AG08396 (cell line): ENCODE measurements around the gene SKIDA1.
"Not testable (repeated sequence)": the region's sequence is repeated elsewhere in the genome, so short reads cannot be mapped to it uniquely, and the experiment has no call there.

Experiments used
- DNase-seq: peaks from one replicate; pipeline ENCODE4 v3.0.0; 2012; ENCODE audit warnings: low spot score, mixed read lengths

The SKIDA1 gene

GRCh38 chr10:21525367-21526187, at the start of gene SKIDA1:
TSS of gene SKIDA1 (minus strand) at chr10:21525682. CDS start at chr10:21517822, 7,860 bp downstream.
- DNase-seq, result peak; percentile 82

- not testable (repeated sequence) for DNase-seq
These were observed 49.0 kb upstream of the SKIDA1 start for GRCh38 chr10:21574514-21574913.

GRCh38 chr10:21572578-21572977, 47.1 kb upstream of the SKIDA1 start:
- no peak for DNase-seq

DNA sequence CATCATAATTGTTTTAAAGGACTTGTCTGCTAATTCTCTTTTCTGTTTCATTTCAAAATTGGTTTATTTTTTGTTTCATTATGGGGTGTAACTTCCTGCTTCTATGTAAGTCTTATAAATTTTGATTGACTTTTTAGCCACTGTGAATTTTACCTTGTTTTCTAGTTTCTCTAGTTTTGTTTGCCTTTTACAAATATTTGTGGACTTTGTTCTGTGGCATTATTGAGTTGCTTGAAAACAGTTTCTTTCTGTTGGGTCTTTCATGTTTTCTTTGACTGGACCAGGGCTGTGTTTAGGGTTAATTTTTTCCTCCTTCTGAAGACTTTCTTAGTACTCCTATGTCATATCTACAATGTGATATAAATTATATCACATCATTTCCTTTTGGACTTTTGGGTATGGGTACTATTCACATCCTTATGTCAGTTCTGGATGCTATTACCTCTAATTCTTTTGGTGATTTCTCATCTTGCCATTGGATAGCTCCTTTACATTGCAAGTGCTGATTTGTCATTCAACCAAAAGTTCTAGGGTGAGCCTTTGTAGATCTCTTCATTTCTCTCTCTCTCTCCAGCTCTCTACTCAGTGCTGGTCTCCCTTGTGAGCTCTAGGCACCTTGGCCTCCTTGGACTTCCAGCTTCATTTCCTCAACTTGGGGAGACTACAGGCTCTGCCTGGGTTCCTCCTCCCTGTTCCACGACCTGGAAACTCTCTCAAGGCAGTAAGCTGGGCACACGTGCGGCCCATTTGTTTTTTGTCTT, 45.5 kb upstream of the SKIDA1 start:
- DNase-seq, result no peak

- not testable (repeated sequence) for DNase-seq
These were observed 33.5 kb upstream of the SKIDA1 start for GRCh38 chr10:21558984-21559383.

DNA sequence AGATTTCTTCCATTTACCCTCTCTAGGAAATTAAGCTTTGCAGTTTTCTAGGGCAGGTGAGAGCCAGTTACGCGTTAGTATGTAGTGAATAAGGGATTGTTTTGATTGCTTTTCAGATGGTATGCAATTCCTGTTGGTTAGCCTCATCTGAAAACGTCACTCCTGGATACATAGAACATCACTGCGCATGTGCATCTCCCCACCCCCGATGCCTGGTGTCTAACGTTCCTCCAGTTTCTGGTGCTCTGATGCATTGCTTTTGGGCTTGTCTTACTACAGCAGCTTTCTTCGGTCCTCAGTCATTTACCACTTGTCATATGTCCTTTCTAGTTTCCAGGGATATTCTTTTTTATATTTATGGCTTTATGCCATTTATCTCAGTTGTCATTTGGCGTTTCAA, 31.0 kb upstream of the SKIDA1 start:
- DNase-seq, result no peak

DNA sequence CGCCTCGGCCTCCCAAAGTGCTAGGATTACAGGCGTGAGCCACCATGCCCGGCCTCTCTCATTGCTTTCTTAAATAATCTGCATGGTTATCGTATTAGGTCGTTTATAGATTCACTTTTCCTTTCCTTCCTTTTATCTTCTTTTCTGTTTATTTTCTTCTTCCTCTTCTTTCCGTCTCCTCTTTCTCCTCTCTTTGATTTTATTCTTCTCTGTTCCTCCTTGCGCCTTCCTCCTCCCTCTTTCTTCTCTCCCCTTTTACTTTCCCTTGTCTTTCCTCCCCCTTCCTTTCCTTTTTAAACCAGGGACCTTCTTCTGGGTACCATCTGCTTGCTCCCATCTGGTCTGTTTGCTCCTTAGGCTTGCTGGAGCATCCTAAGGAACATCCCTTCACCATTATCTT, 27.2 kb upstream of the SKIDA1 start:
- DNase-seq, result no peak

- no peak for DNase-seq
These were observed 21.8 kb upstream of the SKIDA1 start for GRCh38 chr10:21547246-21547645.

- DNase-seq, result not testable (repeated sequence)
These were observed 15.2 kb upstream of the SKIDA1 start for GRCh38 chr10:21540701-21541100.

DNA sequence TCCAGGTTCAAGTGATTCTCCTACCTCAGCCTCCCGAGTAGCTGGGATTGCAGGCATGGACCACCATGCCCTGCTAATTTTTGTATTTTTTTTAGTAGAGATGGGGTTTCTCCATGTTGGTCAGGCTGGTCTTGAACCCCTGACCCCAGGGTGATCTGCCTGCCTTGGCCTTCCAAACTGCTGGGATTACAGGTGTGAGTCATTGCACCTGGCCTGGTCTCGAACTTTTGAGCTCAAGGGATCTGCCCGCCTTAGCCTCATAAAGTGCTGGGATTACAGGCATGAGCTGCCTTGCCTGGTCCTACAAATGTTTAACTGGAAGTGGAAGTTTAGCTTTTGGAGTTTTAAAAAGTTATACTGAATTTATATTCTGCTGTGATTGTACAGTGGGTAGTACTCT, 11.4 kb upstream of the SKIDA1 start:
- no peak for DNase-seq

- DNase-seq, result not testable (repeated sequence)
These were observed 10.5 kb upstream of the SKIDA1 start for GRCh38 chr10:21535976-21536375.

DNA sequence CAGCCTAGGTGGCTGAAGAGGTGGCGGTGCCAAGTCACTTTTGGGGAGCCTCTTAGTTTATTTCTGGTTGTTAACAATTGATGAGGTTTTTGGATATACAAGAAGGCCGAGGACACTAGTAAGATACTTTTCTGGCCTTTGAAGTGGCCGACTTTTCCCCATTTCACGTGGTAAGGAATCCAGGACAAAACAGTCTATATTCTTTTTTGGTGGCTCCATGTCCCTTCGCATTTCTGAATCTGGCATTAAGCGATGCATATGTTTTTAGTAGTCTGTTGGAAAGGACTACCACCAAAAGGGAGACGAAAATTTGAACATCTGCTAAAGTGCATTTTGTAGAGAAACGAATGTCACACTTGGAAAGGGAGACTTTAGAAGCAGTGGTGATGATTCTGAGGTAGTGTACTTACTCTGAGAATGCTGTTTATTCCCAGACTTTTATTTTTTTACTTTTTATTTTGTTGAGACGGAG, 10.0 kb upstream of the SKIDA1 start:
- DNase-seq, result no peak

- peak; percentile 54 for DNase-seq
These were observed 9.4 kb upstream of the SKIDA1 start for GRCh38 chr10:21534604-21535493.

DNA sequence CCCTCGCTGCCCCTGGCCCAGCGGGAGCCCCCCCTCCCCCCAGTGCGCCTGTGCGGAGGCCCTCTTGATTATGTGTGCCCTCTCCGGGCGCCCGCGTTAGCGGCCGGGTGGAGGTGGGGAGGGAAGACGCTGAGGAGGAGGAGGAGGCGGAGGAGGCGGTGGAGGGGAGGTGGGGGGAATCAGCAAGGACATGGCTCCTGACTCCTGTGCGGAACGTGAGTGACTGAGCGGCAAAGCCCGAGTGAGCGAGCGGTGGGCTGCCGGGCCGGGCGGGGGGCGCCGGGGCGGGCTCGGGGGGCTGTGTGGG, 8.8 kb upstream of the SKIDA1 start:
- no peak for DNase-seq

- peak; percentile 95 for DNase-seq
These were observed 8.2 kb upstream of the SKIDA1 start, which contains the start of gene MLLT10 for GRCh38 chr10:21533467-21534279. TSS of gene MLLT10 (plus strand) at chr10:21534232. CDS start at chr10:21534645, 413 bp downstream.

GRCh38 chr10:21532694-21533466, 7.4 kb upstream of the SKIDA1 start:
- DNase-seq, result no peak

GRCh38 chr10:21531164-21531563, 5.7 kb upstream of the SKIDA1 start:
- DNase-seq, result no peak

GRCh38 chr10:21530641-21531040, 5.2 kb upstream of the SKIDA1 start:
- DNase-seq, result no peak

DNA sequence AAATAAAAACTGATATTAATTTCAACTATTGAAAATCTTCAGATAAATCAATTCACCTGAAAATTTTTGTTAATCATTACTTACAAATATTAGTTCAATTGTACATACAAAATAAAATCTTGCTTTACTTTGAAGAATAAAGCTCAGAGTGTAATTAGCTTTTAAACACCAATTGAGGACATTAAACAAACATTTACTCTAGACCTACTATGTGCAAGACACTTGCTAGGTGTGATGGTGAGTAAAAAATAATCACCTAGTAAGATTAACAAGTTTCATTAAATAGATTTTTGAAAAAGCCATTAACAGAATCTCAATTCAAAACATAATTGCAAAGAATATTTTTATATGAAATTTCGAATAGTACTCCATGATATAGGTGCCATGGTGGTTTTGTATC, 4.7 kb upstream of the SKIDA1 start:
- DNase-seq, result no peak
